ENCODE data around the gene PGM5. TPM values are rescaled to one million over a fixed set of nuclear protein-coding genes. Genes with fewer than 3 reads are reported as not detected.

The PGM5 gene
- total RNA-seq, 1 donor from 2014 or later: not detected

DNA sequence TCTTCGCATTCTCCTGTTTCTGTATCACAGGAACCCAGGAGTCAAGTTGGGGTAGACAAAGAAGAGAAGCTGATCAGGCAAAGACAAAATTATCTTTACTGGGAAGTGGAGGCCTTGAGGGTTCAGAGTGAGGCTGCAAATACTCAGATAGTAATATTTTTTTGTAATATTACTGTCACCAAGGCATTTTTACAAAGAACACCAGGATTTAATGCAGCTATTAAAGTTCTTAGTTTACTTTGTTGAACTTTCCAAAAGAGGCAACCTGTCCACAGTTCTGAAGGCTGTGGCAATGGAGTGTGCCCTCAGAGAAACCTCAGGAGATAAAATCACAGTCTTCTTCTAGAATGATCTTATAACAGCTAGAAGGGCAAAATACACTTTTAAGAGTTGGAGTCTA lies 74.9 kb downstream of the PGM5 start:
- intact Hi-C loops (cut with micrococcal nuclease): no loop called here

DNA sequence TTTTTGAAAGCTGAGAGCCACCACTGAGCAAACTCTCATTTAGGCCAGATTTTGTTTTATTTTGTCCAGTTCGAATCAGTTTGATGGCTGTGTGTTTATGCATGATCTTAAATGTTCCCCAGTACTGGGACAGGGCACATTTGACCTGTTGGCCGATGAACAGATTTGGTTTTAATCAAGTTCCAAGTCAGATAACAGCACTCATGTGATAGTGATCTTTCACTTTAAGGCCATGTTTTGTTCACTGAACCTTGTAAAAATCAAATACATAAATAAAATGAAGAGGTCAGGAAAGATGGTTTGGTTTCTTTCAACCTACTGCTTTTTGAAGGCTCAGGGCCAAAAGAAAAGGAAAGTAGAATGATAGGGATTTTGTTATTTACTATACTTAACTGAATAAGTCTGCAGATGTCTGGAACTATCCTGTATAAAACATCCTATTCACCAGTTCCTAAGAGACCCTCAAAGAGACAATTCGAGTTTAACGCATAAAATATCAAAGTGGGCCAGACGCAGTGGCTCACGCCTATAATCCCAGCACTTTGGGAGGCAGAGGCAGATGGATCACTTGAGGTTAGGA lies 77.2 kb downstream of the PGM5 start:
- intact Hi-C loops (cut with micrococcal nuclease): no loop called here

DNA sequence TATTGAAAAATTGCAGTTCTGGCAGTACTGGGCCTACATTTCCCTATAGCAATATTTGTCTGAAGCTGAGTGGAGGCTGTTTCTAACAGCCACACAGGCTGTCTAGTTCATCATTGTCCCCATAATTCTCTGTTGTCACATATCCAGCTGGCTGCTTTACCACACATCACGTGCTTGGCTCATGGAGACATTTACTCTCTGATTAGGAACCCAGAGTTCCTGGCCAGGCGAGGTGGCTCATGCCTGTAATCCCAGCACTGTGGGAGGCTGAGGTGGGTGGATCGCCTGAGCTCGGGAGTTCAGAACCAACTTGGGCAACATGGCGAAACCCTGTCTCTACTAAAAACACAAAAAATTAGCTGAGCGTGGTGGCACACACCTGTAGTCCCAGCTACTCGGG lies 81.4 kb downstream of the PGM5 start:
- intact Hi-C loops (cut with micrococcal nuclease): no loop called here

DNA sequence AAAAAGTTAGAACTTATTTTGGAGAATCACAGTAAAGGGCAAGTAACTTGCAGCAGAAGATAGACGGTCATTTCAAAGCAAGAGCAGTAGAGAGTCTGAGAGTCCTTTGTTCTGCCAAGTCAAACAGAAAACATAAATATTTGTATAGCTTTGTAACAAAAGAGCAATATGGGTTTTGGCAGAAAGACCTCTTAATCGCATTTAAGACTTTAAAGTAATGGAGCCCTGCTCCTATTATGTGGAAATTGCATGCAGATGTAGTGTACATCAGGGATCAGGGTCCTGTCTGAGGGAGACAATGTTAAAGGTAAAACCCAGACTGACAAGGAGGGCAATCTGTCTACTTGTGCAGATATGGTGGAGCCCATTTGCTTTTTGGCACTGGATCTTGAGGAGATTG lies 87.2 kb downstream of the PGM5 start:
- intact Hi-C loops (cut with micrococcal nuclease): no loop called here

DNA sequence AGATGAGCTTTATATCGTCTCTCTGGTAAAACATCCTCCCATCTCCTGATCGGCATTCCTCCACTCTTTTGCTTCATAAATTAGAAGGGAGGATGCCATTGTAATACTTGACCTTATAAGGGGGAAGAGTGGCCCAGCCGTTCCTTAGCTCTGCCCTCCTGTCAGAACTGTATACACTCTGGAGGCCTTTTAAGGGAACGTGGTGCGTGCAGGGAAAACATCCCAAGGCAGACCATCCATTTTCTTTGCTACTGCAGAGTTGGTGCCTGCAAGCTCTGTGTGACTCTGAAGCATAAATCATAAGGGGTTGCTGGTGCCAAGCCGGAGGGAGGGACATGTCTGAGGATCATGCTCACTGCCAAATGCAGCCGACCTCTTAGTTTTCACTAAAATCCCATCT lies 90.4 kb downstream of the PGM5 start:
- intact Hi-C loops (cut with micrococcal nuclease): no loop called here

DNA sequence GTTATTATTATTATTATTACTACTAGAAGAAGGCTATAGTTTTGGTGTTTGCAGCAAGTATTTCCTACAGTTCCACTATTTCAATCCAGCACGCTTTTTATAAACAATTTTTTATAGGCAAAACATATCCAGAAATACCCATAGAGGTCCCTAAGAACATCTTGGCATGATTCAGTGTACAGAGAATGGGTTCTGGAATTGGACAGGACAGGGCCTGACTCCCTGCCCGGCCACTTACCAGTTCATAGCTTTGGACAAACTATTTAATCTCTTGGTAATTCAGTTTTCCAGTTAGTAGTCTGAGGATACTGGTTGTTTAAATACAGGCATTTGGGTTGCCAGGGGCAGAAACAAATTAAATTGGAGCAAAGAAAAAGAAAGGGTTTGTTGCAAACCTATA lies 91.2 kb downstream of the PGM5 start:
- intact Hi-C loops (cut with micrococcal nuclease): no loop called here

DNA sequence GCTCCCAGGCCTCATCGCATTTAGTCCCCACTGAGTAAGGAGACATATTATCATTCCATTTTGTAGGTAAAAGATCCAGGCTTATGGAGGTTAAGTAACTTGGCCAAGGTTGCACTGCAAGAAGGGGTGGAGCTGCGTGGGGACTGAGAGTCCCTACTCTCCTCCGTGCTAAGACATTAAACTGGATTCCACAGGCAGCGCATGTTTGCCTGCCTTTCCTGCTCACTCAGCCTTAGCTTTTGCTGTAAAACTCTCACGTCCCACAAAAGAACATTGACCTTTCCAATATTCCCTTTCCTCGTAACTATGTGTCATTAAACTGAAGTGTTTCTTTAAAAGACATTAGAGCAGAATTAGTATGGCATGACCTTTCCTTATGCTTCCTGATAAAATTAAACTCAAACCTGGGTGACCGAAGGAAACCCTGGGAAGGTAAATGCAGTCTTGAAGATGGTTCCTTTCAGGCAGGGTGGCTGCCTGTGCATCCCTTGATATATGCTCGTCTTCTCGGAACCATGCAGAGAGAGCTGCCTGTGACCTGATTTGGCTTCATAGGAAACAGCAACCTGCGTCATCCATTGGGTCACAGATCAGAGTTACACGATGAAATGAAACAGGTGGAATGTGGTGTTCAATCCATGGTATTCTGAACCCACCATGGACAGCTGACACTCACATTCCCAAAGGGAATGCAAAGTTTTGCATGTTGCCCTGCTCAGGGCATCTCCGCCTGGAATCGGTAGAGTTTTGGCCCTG lies 98.3 kb downstream of the PGM5 start:
- intact Hi-C loops (cut with micrococcal nuclease): no loop called here

DNA sequence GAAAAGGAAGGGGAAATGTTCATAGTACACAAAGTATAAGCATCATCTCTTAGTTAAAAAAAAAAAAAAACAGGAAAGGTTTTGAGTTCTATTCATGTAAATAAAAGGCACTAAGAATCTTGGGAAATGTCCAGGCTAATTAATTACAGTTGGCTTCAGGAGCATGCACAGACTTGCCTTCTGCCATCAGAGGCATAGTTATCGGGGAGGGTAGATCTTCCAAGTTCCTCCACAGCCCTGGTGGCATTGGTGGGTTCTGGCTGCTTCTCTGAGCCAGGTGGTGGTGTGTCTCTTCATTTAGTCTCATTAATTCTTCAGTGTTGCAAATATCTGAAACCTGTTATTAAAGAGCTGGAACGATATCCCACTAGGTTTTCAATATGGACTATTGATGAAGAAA lies 99.0 kb downstream of the PGM5 start:
- intact Hi-C loops (cut with micrococcal nuclease): no loop called here

DNA sequence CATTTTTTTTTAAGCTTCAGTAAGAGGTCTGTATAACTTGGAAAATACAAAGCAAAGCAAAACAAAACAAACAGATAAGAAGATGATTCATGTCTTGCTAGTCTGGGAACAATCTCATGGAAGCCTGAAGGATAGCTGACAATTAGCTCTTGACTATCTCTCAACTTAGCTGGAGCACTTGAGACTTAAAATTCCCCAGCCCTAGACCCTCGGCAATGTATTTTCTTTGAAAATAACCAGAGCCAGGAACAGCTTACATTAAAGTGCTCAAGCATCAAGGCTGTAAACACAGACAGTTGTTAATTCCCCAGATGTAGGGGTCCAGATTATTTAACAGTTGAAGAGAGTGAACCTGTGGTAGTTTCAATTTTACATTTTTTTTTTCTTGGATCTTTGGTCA lies 101.4 kb downstream of the PGM5 start:
- intact Hi-C loops (cut with micrococcal nuclease): no loop called here

DNA sequence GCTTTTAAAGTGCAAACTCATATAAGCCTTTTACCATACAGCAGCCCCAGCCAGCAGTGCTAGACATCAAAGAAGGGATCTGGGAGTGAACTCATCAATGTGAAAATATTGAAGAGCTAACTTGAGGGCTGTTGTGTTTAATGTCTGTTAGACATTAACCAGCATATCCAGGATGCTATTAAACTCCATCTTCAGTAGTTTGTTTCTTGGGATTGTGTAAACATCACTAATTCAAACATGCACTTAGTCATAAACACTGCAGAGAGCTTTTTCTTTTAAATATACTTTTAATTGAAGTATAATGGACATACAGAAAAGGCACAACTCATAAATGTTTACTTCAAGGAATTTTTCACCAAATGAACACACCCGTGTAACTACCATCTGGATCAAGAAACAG lies 102.5 kb downstream of the PGM5 start:
- intact Hi-C loops (cut with micrococcal nuclease): no loop called here

DNA sequence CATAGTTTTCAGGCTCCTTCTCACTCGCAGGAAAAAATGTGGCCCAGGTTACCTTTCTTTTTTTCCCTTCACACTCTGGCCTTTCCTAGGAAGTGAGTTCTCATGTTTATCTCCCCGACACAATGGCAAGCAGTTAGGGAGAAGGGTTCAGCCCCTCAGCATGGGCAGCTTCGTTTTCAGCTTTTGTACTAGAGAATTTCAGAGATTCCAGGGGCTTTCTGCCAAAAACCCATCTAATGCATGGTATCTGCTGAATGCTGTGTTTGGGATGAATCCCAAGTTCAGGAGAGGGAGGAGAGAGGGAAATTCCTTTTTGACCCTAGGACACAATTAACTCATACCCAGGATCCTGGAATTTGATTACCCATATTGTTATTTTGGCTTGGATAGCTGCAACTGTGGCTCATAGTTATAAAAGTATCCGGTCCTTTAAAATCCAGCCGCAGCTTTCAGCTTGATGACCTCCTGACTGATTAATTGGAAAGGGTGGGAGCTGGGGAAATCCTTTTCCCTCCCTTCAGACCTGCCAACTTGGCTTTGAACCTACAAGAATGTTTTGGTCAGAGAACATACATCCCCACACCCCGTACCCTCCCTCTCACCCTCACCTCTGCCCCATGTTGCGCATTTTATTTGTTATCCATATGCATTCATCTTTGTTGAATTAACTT lies 105.8 kb downstream of the PGM5 start:
- intact Hi-C loops (cut with micrococcal nuclease): no loop called here

DNA sequence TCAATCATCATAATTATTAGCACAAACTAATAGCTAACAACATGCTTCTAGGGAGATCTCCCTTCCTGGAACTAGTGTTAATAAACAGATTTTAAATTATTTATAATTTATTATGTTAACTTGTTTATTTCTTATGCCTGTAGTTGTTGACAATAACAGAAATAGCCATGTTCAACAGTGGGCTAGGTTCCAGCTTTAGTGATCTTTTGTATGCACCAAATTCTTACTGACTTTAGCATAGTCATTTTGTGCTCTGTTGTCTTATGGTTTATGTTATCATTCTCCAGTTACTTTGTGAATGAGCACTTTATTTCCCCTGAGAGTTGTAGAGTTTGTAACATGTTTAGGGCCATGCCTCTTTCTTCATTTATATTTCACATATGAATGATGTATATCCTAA lies 113.7 kb downstream of the PGM5 start:
- intact Hi-C loops (cut with micrococcal nuclease): no loop called here

DNA sequence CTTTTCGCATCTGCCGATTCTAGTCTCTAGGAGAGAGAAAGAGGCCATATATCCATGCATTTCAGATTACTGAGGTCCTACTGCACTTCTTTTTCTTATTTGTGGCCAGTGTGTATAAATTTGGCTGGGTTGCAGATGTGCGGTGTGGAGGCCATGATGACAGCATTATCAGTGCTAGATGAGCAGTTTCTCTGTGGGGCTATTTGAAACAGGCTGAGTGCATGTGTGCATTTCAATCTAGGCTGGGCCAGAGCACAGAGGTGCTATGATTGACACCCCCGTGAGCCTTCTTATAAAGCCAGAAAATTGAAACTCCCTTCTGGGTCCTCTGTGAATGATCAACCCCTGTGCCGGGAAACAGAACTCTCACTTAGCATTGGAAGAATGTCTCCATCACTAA lies 114.2 kb downstream of the PGM5 start:
- intact Hi-C loops (cut with micrococcal nuclease): no loop called here

DNA sequence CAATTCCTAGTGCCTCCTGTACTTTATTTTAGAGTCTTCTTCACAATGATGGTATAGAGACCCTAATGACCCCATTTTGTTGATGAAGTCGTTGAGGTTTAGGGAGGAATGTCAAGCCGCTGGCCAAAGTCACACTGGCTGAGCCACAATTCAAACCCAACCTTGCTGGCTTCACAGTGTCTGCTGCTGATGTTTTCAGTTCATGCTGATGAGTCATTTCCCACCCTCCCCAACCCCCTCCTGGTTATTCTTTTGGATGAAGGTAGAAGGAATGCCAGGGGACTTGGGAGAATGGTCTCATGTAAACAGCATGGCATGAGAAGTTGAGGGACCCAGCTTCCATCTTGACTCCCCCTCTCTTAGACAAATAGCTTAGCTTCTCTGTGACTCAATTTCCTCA lies 115.7 kb downstream of the PGM5 start:
- intact Hi-C loops (cut with micrococcal nuclease): no loop called here

DNA sequence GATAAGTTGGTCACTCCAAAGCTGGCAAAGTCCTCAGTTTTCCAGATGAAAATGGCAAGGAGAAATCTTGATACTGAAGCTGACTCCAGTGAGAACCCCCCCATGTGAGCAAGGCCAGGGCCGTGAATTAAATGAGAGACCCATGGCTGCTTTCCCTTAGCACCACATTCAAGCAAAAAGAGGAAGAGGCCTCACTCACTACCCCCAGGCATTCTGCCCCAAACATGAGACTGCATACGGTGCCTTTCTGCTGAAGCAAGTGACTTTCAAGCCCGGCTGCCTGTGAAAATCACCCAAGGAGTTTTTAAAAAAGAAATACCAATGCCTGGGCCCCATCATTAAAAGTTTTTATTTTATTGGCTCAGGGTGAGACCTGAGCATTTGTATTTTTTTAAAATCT lies 117.4 kb downstream of the PGM5 start:
- intact Hi-C loops (cut with micrococcal nuclease): no loop called here

DNA sequence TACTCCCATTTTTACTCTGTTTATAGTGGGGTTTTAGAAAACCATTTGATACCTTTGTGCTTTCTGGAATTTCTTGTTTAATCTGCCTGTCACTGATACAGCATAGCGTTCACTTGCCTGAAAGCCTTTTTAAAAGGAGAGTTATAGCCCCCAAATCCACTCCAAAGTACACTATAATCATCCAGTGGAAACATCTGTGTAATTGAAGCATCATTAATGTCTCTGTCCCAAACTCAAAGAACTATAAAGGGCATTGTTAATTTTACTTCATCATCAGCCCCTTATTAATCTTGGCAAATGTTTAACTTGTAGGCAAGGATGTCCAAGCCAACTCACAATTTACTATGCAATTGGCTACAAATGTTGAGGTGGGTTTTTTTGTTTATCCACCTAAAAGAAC lies 120.0 kb downstream of the PGM5 start:
- intact Hi-C loops (cut with micrococcal nuclease): no loop called here

DNA sequence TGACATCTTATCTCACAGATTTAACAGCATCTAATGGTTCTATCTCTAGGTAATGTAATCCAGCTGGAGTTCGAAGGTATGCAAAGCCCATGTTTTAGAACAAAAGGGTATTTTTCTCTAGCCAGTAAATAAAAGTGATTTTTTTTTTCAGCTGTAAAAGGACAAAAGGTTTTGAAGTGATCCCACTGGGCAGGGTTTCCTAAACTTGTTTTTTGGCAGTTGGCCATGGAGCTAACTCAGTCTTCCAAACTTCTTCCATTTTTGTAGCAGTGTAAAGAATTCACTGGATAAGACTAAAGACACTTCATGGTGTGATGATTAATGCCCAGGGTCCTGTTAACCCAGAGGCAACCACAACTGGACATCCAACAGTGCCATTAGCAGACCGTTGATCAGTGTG lies 120.4 kb downstream of the PGM5 start:
- intact Hi-C loops (cut with micrococcal nuclease): no loop called here

DNA sequence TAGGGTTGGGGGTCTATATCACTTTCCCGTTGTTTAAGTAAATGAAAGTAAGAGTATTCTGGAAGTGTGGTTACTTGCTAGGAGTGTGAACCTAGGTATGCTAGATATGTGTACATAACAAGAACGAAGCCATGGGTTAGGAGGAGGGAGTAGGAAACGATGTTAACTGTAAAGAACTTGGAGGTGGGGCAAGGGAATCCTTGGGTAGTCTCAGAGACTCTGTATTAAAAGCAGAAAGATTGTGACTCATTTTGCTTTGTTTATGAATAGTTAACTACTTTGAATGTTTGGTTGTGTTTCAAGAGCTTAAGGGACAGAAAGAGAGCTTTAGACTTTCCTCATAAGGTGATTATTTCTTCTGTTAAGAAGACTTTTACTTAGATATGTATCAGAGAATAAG lies 124.4 kb downstream of the PGM5 start:
- intact Hi-C loops (cut with micrococcal nuclease): no loop called here

DNA sequence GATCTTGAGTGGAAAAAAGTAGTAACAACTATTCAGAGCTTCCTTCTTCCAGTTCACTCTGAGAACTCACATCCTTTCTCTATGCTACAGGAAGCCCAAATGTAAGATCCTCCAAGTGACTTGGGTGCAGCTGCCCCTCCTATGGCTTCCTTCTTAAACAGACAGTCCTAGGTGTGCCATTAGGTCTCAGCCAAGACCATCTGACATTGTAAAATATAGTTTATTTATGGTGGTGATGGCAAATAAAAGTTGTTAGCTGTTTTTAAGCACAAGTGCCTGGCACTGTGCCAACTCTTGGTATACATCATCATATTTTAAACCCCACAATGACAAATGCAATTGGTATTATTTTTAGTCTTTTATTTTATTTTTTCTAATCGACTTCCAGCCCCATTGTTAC lies 126.1 kb downstream of the PGM5 start:
- intact Hi-C loops (cut with micrococcal nuclease): no loop called here

DNA sequence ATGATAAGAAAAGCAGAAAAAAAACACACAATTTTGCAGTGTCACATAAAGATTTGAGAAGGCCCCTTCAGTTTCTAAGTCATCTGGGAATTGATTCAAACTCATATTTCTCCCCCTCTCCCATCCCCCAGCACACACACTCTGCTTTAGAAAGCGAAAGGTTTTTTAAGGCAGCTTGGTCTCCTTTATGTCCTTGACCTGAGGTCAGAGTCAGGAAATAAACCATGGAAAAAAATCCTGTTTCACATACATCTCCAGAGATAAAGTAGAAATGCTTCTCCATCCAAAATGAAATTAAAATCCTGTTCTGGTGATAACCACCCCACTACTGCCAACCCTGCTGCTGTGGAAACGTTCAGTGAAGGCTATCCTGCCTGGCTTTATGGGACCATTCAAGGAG lies 131.7 kb downstream of the PGM5 start:
- intact Hi-C loops (cut with micrococcal nuclease): no loop called here

DNA sequence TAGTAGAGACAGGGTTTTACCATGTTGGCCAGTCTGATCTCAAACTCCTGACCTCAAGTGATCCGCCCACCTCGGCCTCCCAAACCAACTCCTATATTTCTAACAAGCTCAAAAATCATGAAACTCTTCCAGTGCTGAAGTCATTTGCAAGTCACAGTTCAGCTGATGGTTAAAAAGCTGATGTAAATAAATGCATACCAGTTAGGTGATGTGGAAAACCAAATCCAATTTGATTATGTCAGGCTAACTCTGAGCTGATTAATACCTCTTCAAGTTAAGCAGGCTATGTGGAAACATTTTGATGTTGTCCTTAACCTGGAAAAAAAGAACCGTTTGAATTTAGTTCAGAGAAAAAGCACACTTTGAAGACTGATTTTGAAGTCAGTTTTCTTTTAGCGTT lies 133.2 kb downstream of the PGM5 start:
- intact Hi-C loops (cut with micrococcal nuclease): no loop called here

DNA sequence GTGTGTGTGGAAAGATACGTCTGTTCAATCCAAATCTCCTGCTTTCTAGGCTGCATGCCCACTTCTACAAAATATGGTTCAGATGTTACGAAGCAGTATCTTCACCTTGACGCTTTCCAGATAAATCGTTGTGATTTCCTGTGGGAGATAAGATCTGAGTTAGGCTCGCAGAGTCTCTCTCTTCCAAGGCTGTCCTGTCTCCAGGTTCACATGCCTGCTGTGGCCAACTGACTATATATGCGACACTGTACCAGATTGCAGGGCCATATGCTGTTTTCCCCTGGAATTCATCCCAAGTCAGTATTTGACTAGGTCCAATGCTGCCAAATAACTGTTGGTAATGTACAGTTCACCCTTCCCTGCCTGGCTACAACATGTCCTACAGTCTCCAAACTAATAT lies 136.4 kb downstream of the PGM5 start:
- intact Hi-C loops (cut with micrococcal nuclease): no loop called here

DNA sequence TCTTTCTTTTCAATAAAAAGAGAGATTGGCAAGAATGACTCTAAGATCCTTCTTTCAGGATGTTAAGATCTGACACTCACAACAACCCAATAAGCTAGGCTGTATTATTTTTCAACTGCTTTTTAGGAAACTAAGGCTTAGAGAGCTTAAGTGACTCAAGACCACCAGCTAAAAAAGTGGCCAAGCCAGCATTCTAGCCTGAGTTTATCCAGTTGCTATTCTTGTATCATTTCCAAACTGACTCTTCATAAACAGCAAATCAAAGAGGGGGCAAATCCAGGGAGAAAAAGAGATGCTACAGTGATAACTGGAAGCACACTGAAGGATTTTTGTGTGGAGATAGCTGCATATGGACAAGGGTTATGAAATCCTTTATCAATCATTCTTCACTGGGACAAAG lies 137.1 kb downstream of the PGM5 start:
- intact Hi-C loops (cut with micrococcal nuclease): no loop called here
